HEK293 (cell line): Measurements from ENCODE around the gene MUCL3.
"Not testable (repeated sequence)": the region's sequence is repeated elsewhere in the genome, so short reads cannot be mapped to it uniquely, and the experiment has no call there.

Experiments used
- CTCF ChIA-PET: fragments of 350-600 bp; formaldehyde crosslinking; extraction: SDS; loops from one replicate; lab custom pipeline; 2021; ENCODE audit warnings: antibody characterized with exemption; lab: Yijun Ruan, JAX
- POLR2A ChIA-PET: fragments of 300-600 bp; formaldehyde crosslinking; extraction: SDS; loops from one replicate; lab custom pipeline; 2020; ENCODE audit warnings: antibody characterized with exemption, inconsistent platforms; lab: Yijun Ruan, JAX
- H3K27ac ChIP-seq: fragments of 200-500 bp; sonication (Bioruptor generic); 2 replicates; pipeline ENCODE4 v1.5.1; 2014; ENCODE audit warnings: low read depth, low read length, control low read depth, inconsistent platforms; ENCODE audit errors: extremely low read depth
- H3K36me3 ChIP-seq, 2 experiments: fragments of 200-500 bp in 1 of 2; sonication (Bioruptor generic) in 1 of 2; 1 replicate in 1 of 2; 2 replicates in 1 of 2; pipeline ENCODE4 v1.5.1; 2014 to 2017; ENCODE audit warnings: inconsistent platforms in 2 of 2, low read length in 2 of 2; ENCODE audit not compliant: control insufficient read depth in 2 of 2, insufficient read depth in 1 of 2
- H3K4me1 ChIP-seq: fragments of 200-500 bp; sonication (Bioruptor generic); 2 replicates; pipeline ENCODE4 v1.5.1; 2014; ENCODE audit warnings: mild to moderate bottlenecking, low read length, inconsistent platforms; ENCODE audit not compliant: control insufficient read depth, insufficient read depth
- H3K4me3 ChIP-seq: 2 replicates; pipeline ENCODE4 v1.5.1; 2011; ENCODE audit warnings: low read depth, mild to moderate bottlenecking, control low read depth, low read length, moderate library complexity
- H3K9me3 ChIP-seq: fragments of 200-500 bp; sonication (Bioruptor generic); 2 replicates; pipeline ENCODE4 v1.5.1; 2014; ENCODE audit warnings: low read depth, low read length, inconsistent platforms; ENCODE audit not compliant: control insufficient read depth, insufficient read depth
- BCL6B ChIP-seq: fragments of 450-650 bp; formaldehyde crosslinking; IDR thresholded peaks from 2 replicates; pipeline ENCODE4 v1.5.1; 2017; ENCODE audit warnings: missing biosample characterization, missing genetic modification characterization
- HOXA7 ChIP-seq: sonication (generic); formaldehyde crosslinking; IDR thresholded peaks from 2 replicates; pipeline ENCODE4 v1.8.1; 2022; ENCODE audit warnings: missing genetic modification reagents, borderline replicate concordance
- HOXD13 ChIP-seq: sonication (generic); formaldehyde crosslinking; IDR thresholded peaks from 2 replicates; pipeline ENCODE4 v1.8.0; 2022; ENCODE audit warnings: missing genetic modification reagents, borderline replicate concordance
- KLF17 ChIP-seq: fragments of 450-650 bp; formaldehyde crosslinking; IDR thresholded peaks from 2 replicates; pipeline ENCODE4 v1.5.1; 2016; ENCODE audit warnings: missing biosample characterization, missing genetic modification characterization
- PRDM2 ChIP-seq: fragments of 450-650 bp; formaldehyde crosslinking; IDR thresholded peaks from 2 replicates; pipeline ENCODE4 v1.5.1; 2016; ENCODE audit warnings: missing biosample characterization, missing genetic modification characterization, borderline replicate concordance
- SCRT2 ChIP-seq: fragments of 450-650 bp; formaldehyde crosslinking; IDR thresholded peaks from 2 replicates; pipeline ENCODE4 v1.5.1; 2016; ENCODE audit warnings: missing biosample characterization, missing genetic modification characterization
- WT1 ChIP-seq: fragments of 450-650 bp; formaldehyde crosslinking; IDR thresholded peaks from 2 replicates; pipeline ENCODE4 v1.5.1; 2016; ENCODE audit warnings: missing biosample characterization, missing genetic modification characterization
- ZIC2 ChIP-seq: fragments of 450-650 bp; formaldehyde crosslinking; IDR thresholded peaks from 2 replicates; pipeline ENCODE4 v1.5.1; 2016; ENCODE audit warnings: missing biosample characterization, missing genetic modification characterization
- ZNF138 ChIP-seq: fragments of 450-650 bp; formaldehyde crosslinking; IDR thresholded peaks from 2 replicates; pipeline ENCODE4 v1.5.1; 2016; ENCODE audit warnings: missing biosample characterization, missing genetic modification characterization, borderline replicate concordance
- ZNF148 ChIP-seq: fragments of 450-650 bp; formaldehyde crosslinking; IDR thresholded peaks from 2 replicates; pipeline ENCODE4 v1.5.0; 2017; ENCODE audit warnings: missing biosample characterization, missing genetic modification characterization, borderline replicate concordance
- ZNF157 ChIP-seq: fragments of 450-650 bp; formaldehyde crosslinking; IDR thresholded peaks from 2 replicates; pipeline ENCODE4 v1.5.1; 2016; ENCODE audit warnings: missing biosample characterization, missing genetic modification characterization
- ZNF324 ChIP-seq: fragments of 450-650 bp; formaldehyde crosslinking; IDR thresholded peaks from 2 replicates; pipeline ENCODE4 v1.5.1; 2016; ENCODE audit warnings: missing biosample characterization, missing genetic modification characterization
- ZNF398 ChIP-seq: fragments of 450-650 bp; formaldehyde crosslinking; IDR thresholded peaks from 2 replicates; pipeline ENCODE4 v1.5.1; 2017; ENCODE audit warnings: missing biosample characterization, missing genetic modification characterization
- ZNF48 ChIP-seq: fragments of 450-650 bp; formaldehyde crosslinking; IDR thresholded peaks from 2 replicates; pipeline ENCODE4 v1.5.1; 2016; ENCODE audit warnings: missing biosample characterization, missing genetic modification characterization
- ZNF585B ChIP-seq: fragments of 450-650 bp; formaldehyde crosslinking; IDR thresholded peaks from 2 replicates; pipeline ENCODE4 v1.5.1; 2016; ENCODE audit warnings: missing biosample characterization, missing genetic modification characterization
- ZNF596 ChIP-seq: fragments of 450-650 bp; IDR thresholded peaks from 2 replicates; pipeline ENCODE4 v1.5.0; 2018; ENCODE audit warnings: missing biosample characterization, mild to moderate bottlenecking, missing genetic modification characterization, moderate library complexity
- ZNF624 ChIP-seq: fragments of 450-650 bp; formaldehyde crosslinking; IDR thresholded peaks from 2 replicates; pipeline ENCODE4 v1.5.1; 2017; ENCODE audit warnings: missing biosample characterization, missing genetic modification characterization
- ZNF704 ChIP-seq: fragments of 450-650 bp; formaldehyde crosslinking; IDR thresholded peaks from 2 replicates; pipeline ENCODE4 v1.5.1; 2016; ENCODE audit warnings: missing biosample characterization, missing genetic modification characterization
- ZNF707 ChIP-seq: fragments of 450-650 bp; formaldehyde crosslinking; IDR thresholded peaks from 2 replicates; pipeline ENCODE4 v1.5.1; 2016; ENCODE audit warnings: missing biosample characterization, missing genetic modification characterization

MUCL3 gene

GRCh38 chr6:31000067-31000860 is 59.5 kb downstream of the MUCL3 start:
- TF ChIP-seq SCRT2 = peak; percentile 53; the same call in 1 of the 2 replicates
- TF ChIP-seq, all 188 proteins: peak for 1; not testable (repeated sequence) for 187
- POLR2A ChIA-PET, H3K9me3 ChIP-seq, H3K36me3 ChIP-seq, H3K4me1 ChIP-seq, H3K4me3 ChIP-seq, H3K27ac ChIP-seq: not testable (repeated sequence)
- CTCF ChIA-PET = interaction anchor here (0.6 kb wide), 1 partner anchor 83 kb away, joined by 4 read pairs; no protein-coding TSS in a partner anchor

GRCh38 chr6:31001281-31001888 is 60.6 kb downstream of the MUCL3 start:
- Histone ChIP-seq H3K36me3 (no peaks in the 10 kb centered on the region), H3K4me1 (0 out of 2 replicates have a peak, but pooled peaks cover 2% of the 10 kb centered on the region), H3K27ac (no peak overlapping the region), H3K9me3 (no peaks in the 10 kb centered on the region), H3K4me3 (no peak overlapping the region)
- CTCF ChIA-PET = interaction anchor here (1.5 kb wide), 1 partner anchor 85 kb away, joined by 4 read pairs; no protein-coding TSS in a partner anchor
- POLR2A ChIA-PET = no interaction called here
- TF ChIP-seq ZNF585B (tag by site-specific recombination) (no peak), ZNF157 (tag by site-specific recombination) (no peak), HOXA7 (no peak), ZNF707 (tag by site-specific recombination) (no peak), HOXD13 (no peak), ZNF398 (no peak), ZNF138 (tag by site-specific recombination) (no peak), ZNF148 (tag by site-specific recombination) (no peak), KLF17 (no peak), ZNF596 (tag by site-specific recombination) (no peak), WT1 (no peak), PRDM2 (tag by site-specific recombination) (no peak), ZIC2 (tag by site-specific recombination) (no peak), ZNF324 (tag by site-specific recombination) (no peak), ZNF624 (tag by site-specific recombination) (no peak), ZNF704 (tag by site-specific recombination) (no peak), ZNF48 (tag by site-specific recombination) (no peak), BCL6B (no peak)
